Subcutaneous abdominal adipose tissue (tissue), 5 donors: ENCODE measurements around the gene DEFB119.
"Not testable (repeated sequence)": the region's sequence is repeated elsewhere in the genome, so short reads cannot be mapped to it uniquely, and the experiment has no call there.

Source experiments
- H3K27ac ChIP-seq: one replicate; pipeline ENCODE4 v1.7.0; 2013; ENCODE audit warnings: low read depth, mild to moderate bottlenecking, inconsistent platforms, low read length, moderate library complexity
- H3K27me3 ChIP-seq, 5 donors: one replicate each; pipeline ENCODE4 v1.7.0; 2013; ENCODE audit warnings: low read length in 5 of 5, inconsistent platforms in 1 of 5; ENCODE audit not compliant: control insufficient read depth in 5 of 5, insufficient read depth in 4 of 5
- H3K36me3 ChIP-seq, 5 donors: one replicate each; pipeline ENCODE4 v1.7.0; 2013; ENCODE audit warnings: low read length in 5 of 5; ENCODE audit not compliant: control insufficient read depth in 5 of 5, insufficient read depth in 5 of 5
- H3K4me1 ChIP-seq, 5 donors: one replicate each; pipeline ENCODE4 v1.7.0; 2013; ENCODE audit warnings: low read length in 5 of 5, mild to moderate bottlenecking in 3 of 5, moderate library complexity in 1 of 5; ENCODE audit not compliant: control insufficient read depth in 5 of 5, insufficient read depth in 5 of 5
- H3K4me3 ChIP-seq, 5 donors: one replicate each; pipeline ENCODE4 v1.7.0; 2013; ENCODE audit warnings: low read length in 5 of 5, low read depth in 1 of 5
- H3K9ac ChIP-seq, 5 donors: one replicate each; pipeline ENCODE4 v1.7.0; 2013; ENCODE audit warnings: low read length in 5 of 5, mild to moderate bottlenecking in 4 of 5, moderate library complexity in 3 of 5
- H3K9me3 ChIP-seq, 5 donors: one replicate each; pipeline ENCODE4 v1.7.0; 2013; ENCODE audit warnings: low read length in 5 of 5; ENCODE audit not compliant: control insufficient read depth in 5 of 5
- donor health status: healthy.
- donor health status: healthy.
- donor health status: healthy.
- donor health status: healthy.
- donor health status: healthy.

The DEFB119 gene, protein sequence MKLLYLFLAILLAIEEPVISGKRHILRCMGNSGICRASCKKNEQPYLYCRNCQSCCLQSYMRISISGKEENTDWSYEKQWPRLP

DNA sequence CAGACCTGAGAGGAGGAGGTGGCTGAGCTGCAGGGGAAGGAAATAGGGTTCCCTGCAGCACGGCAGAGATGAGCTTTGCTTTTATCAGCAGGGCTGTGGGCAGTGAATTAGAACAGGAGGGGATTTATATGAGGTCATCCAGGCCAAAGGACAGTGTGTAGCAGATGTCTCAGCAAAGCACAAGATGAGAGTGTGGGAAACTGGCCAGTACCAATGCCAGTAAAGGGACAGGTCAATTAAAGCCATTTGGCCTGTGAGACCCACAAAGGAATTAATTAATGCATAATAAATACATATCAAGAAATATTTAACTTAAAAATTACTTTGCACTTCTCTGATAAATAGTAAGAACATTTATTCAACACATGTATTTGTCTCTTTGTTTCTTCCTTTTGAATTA, at the start of gene DEFB119:
Gene DEFB119 (minus strand): TSS at position 101 of the 400 bp plus-strand sequence. CDS start 107 bp downstream, outside the sequence.
- no peaks in the 10 kb centered on the region for H3K36me3 ChIP-seq
- H3K4me1 ChIP-seq: no peaks in the 10 kb centered on the region
- H3K9ac ChIP-seq: no peak within 1 kb of the TSS
- no peak within 1 kb of the TSS for H3K27ac ChIP-seq
- H3K4me3 ChIP-seq: no peak within 1 kb of the TSS
- H3K27me3 ChIP-seq: peaks cover 0 to 4% (median 3%) of the 10 kb centered on the region in 5 donors
- H3K9me3 ChIP-seq: no peaks in the 10 kb centered on the region

DNA sequence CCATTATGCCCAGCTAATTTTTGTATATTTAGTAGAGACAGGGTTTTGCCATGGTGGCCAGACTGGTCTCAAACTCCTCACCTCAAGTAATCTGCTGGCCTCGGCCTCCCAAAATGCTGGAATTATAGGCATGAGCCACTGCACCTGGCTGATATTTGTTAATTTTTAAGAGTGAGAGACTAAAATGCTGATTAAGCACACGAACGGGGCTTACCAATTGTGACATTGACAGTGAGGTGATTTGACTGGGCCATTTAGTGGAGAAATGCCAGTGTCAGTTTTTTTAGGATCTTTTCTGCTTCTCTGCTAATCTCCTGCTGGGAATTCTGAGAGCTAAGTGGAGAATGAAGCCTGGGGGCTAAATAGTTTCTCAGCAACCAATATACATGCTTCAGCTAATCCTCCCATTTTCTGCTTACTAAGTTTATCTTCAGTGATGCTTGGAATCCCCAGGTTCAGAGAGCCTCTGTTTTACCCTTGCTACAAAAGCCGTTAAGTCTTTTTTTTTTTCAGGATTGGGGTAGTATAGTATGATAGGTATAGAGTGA, 40.3 kb upstream of the DEFB119 start:
- Histone ChIP-seq H3K36me3 (no peaks in the 10 kb centered on the region), H3K27me3 (peaks cover 0 to 4% (median 0%) of the 10 kb centered on the region in 5 donors), H3K9me3 (peaks cover 0 to 11% (median 0%) of the 10 kb centered on the region in 5 donors), H3K4me3 (no peak overlapping the region), H3K9ac (no peak overlapping the region), H3K4me1 (no peaks in the 10 kb centered on the region), H3K27ac (no peak overlapping the region)

- H3K4me1 ChIP-seq, H3K9ac ChIP-seq: not testable (repeated sequence)
These were observed 37.2 kb upstream of the DEFB119 start for GRCh38 chr20:31427576-31427975.

GRCh38 chr20:31426891-31427551, 36.6 kb upstream of the DEFB119 start:
- H3K27ac ChIP-seq, H3K36me3 ChIP-seq, H3K27me3 ChIP-seq, H3K4me1 ChIP-seq, H3K4me3 ChIP-seq, H3K9ac ChIP-seq: not testable (repeated sequence)
- H3K9me3 ChIP-seq: peaks cover 0 to 11% (median 0%) of the 10 kb centered on the region in 5 donors

More at GRCh38 chr20:31427576-31427975, 37.2 kb upstream of the DEFB119 start:
- H3K4me3 ChIP-seq, H3K27ac ChIP-seq, H3K36me3 ChIP-seq, H3K27me3 ChIP-seq: not testable (repeated sequence)
- peaks cover 0 to 11% (median 0%) of the 10 kb centered on the region in 5 donors for H3K9me3 ChIP-seq

DNA sequence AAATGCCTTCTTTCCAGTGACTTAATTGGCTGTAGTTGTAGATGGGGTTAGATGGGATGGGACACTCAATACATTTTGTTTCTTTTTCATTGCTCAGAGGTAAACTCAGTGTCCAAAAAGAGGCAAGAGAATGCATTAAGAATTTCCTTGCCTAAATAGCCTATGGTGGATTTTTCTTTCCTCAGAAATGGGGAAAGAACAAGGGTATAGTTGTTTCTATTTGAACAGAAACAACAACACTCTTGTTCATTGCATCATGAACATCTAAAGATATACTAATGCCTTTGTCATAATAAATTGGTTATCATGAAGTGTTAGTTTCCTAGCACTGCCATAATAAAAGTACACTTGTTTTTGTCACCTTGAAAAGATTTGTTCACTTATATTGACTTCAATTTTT, 35.4 kb upstream of the DEFB119 start:
- Histone ChIP-seq H3K4me3 (no peak overlapping the region), H3K9ac (no peak overlapping the region), H3K27ac (no peak overlapping the region), H3K36me3 (no peaks in the 10 kb centered on the region), H3K9me3 (peaks cover 0 to 11% (median 0%) of the 10 kb centered on the region in 5 donors), H3K27me3 (peaks cover 0 to 3% (median 0%) of the 10 kb centered on the region in 5 donors), H3K4me1 (no peaks in the 10 kb centered on the region)

DNA sequence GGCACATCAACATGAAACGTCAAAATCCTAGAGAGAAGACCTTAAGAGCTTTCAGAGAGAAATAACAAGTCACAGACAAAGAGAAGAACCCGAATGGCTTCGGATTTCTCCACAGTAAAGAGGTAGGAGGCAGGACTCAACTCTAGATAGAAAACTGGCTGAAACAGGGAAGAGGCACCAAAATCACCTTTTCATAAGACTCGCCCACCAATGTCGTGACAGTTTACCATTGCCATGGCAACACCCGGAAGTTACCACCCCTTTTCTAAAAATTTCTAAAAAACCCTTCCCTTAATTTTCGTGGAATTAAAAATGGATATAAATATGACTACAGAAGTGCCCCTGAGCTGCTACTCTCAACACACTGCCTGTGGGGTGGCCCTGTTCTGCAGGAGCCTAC, 27.9 kb upstream of the DEFB119 start:
- Histone ChIP-seq H3K36me3 (no peaks in the 10 kb centered on the region), H3K27ac (no peak overlapping the region), H3K4me1 (no peaks in the 10 kb centered on the region), H3K9me3 (no peaks in the 10 kb centered on the region), H3K9ac (no peak overlapping the region), H3K27me3 (no peaks in the 10 kb centered on the region), H3K4me3 (no peak overlapping the region)

DNA sequence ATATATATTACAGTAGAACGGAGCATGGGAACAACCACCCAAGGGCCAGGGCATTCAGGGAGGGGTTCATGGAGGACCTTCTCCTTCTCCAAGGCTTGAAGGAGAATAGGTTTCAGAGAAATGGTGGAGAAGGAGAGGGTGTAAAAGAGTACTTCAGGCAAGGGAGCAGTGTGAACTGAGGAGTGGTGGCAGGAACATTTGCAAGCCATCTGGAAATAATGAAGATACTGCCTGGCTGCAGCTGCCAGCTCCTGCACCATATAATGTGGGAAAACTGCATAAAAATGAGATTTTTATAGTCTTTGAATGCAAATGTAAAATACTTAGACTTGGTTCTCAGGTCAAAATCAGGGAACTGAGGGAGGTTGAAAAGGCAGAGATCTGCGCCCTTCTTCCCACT, 25.3 kb upstream of the DEFB119 start:
- H3K4me3 ChIP-seq: no peak overlapping the region
- no peaks in the 10 kb centered on the region for H3K9me3 ChIP-seq
- no peak overlapping the region for H3K9ac ChIP-seq
- H3K4me1 ChIP-seq: no peaks in the 10 kb centered on the region
- no peaks in the 10 kb centered on the region for H3K27me3 ChIP-seq
- no peak overlapping the region for H3K27ac ChIP-seq
- no peaks in the 10 kb centered on the region for H3K36me3 ChIP-seq

DNA sequence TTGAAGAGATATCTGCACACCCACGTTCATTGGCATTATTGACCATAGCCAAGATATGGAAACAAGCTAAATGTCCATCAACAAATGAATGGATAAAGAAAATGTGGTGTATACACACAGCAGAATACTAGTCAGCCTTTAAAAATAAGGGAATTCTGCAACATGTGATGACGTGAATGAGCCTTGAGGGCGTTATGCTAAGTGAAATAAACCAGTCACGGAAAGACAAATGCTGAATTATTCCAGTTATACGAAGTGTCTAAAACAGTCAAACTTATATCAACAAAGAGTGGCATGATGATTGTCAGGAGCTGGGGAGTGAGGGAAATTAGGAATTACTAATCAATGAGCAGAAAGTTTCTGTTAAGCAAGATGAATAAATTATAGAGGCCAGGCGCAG, 24.0 kb upstream of the DEFB119 start:
- Histone ChIP-seq H3K9ac (no peak overlapping the region), H3K9me3 (no peaks in the 10 kb centered on the region), H3K27me3 (no peaks in the 10 kb centered on the region), H3K27ac (no peak overlapping the region), H3K4me1 (no peaks in the 10 kb centered on the region), H3K36me3 (no peaks in the 10 kb centered on the region), H3K4me3 (no peak overlapping the region)

- H3K4me1 ChIP-seq: no peaks in the 10 kb centered on the region
- peaks cover 0 to 3% (median 0%) of the 10 kb centered on the region in 5 donors for H3K27me3 ChIP-seq
- H3K4me3 ChIP-seq: no peak overlapping the region
- no peaks in the 10 kb centered on the region for H3K9me3 ChIP-seq
- no peaks in the 10 kb centered on the region for H3K36me3 ChIP-seq
- H3K9ac ChIP-seq: no peak overlapping the region
- H3K27ac ChIP-seq: no peak overlapping the region
These were observed 19.6 kb upstream of the DEFB119 start for GRCh38 chr20:31410011-31410410.

GRCh38 chr20:31406115-31406514, 15.7 kb upstream of the DEFB119 start, which contains the start of gene DEFB121:
Gene DEFB121 (minus strand): TSS chr20:31406215. CDS start chr20:31406152, 63 bp downstream.
- peaks cover 0 to 5% (median 0%) of the 10 kb centered on the region in 5 donors for H3K27me3 ChIP-seq
- H3K4me3 ChIP-seq: no peak within 1 kb of the TSS
- H3K9ac ChIP-seq: no peak within 1 kb of the TSS
- no peak within 1 kb of the TSS for H3K27ac ChIP-seq
- H3K9me3 ChIP-seq: no peaks in the 10 kb centered on the region
- no peaks in the 10 kb centered on the region for H3K4me1 ChIP-seq
- H3K36me3 ChIP-seq: no peaks in the 10 kb centered on the region
